Fibroblast of skin of abdomen (primary cell): Measurements from ENCODE around the gene OSBP2.
A peak's percentile ranks its signal among the peaks of the same experiment; 100 is the strongest.
"Not testable (repeated sequence)": the region's sequence is repeated elsewhere in the genome, so short reads cannot be mapped to it uniquely, and the experiment has no call there.

ENCODE experiments used
- DNase-seq: peaks from one replicate; pipeline ENCODE4 v3.0.0-alpha.2; 2013

OSBP2 gene

GRCh38 chr22:30767661-30768060 is 73.0 kb downstream of the OSBP2 start:
- no peak for DNase-seq

GRCh38 chr22:30770716-30771115 is 76.0 kb downstream of the OSBP2 start:
- DNase-seq = no peak

DNA sequence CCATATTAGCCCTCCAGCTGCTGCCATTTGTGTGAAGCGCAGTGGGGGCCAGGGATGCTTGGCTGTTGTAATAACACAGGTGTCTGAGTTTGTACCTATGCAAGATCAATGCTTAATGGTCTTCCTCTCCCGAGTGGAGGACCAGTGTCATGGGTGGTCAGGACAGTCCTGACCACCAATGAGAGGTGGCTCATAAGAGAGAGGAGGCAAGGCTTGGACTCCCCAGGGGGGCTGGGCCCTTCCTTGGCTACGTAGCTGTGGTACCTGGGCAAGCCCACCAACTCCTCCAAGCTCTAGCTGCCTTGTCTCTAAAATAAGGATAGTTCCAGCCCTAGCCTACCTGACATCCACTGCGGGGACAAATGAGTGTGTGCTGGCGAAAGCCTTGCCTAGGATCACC is 79.2 kb downstream of the OSBP2 start:
- DNase-seq = no peak

GRCh38 chr22:30774566-30774965 is 79.9 kb downstream of the OSBP2 start:
- DNase-seq = no peak

DNA sequence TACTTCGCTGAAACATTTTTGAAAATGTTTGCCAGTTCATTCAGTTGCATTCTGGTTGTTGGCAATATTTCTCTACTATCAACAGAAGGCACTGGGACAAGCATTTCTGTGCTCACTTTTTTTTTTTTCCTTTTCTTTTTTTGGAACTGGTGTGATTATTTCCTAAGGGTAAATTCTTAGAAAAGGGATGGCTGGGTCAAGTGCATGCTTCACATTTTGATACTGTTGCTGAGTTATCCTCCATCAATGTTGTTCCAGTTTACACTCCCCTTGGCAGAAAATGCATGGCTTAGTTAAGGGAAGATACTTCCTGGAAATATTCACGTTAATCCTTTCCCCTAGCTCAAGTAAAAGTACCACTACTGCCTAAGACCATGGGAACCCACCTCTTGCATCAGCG is 81.8 kb downstream of the OSBP2 start:
- no peak for DNase-seq

DNA sequence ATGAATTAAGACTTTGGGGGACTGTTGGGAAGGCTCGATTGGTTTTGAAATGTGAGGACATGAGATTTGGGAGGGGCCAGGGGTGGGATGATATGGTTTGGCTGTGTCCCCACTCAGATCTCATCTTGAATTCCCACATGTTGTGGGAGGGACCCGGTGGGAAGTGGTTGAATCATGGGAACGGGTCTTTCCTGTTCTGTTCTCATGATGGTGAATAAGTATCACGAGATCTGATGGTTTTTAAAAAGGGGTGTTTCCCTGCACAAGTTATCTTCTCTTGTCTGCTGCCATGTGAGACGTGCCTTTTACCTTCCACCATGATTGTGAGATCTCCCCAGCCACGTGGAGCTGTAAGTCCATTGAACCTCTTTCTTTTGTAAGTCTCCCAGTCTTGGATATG is 82.5 kb downstream of the OSBP2 start:
- DNase-seq = not testable (repeated sequence)

DNA sequence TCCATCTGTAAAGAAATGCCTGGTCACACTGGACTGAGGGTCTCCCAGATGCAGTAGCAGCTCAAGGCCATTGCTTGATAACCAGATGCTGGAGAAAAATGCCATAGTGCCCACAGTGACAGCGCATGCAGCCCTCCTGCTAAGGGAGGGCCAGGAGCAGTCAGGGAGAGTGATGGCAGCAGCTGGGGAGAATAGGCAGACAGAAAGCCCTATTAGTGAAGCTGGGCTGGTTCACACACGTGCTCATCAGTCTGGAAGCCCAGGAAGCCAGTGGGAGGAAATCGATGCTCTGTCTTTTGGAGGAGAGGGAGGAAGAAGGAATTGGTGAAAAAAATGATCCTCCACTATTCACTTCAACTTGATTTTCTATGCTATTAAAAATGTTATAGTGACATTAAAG is 82.9 kb downstream of the OSBP2 start:
- DNase-seq = no peak

DNA sequence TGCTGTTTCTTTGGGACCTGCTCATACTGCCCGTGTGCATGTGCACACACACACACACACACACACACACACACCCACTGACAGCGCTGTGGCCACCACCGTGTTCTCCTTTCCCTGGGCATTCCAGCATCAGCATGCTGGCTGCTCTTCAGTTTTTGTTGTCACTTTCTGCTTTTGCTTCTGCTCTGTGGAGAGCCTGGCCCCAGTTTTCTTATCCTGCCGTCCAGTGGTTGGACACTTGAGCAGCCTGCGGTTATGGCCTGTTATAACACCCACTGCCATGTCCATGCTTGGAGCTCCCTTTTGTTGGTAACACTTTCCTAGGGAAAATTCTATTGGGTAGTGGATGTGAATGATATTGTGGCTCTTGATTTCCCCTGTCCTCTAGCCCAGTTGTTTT is 83.6 kb downstream of the OSBP2 start:
- no peak for DNase-seq

GRCh38 chr22:30780026-30780425 is 85.4 kb downstream of the OSBP2 start:
- DNase-seq = no peak

DNA sequence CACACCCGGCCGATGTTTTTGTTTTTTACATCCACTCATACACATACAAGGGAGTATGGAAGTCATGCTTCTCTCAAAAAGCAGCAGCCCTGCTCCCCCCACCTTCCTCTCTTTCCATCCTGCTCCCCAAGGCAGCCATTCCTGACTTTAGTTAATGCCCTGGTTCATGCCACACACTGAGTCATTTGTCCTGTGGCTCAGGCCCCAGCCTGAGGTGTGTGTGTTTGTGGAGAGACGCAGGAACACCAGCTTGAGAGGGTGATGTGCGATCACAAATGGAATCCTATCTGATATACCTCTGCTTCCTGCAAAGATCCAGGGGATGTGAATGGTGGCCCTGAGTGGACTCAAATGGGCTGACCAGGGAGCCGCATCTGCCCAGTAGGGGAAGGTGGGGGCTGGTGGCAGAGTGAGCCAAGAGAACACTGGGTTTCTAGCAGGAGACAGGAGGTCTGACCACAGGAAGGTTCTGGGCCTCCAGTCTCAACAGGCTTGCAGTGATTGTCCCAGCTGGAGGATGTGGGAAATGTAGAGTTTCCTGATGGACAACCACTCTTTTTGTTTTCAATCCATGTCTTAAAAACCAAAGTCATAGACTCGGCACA is 86.7 kb downstream of the OSBP2 start:
- DNase-seq = no peak

GRCh38 chr22:30782613-30783012 is 87.9 kb downstream of the OSBP2 start:
- DNase-seq = no peak

DNA sequence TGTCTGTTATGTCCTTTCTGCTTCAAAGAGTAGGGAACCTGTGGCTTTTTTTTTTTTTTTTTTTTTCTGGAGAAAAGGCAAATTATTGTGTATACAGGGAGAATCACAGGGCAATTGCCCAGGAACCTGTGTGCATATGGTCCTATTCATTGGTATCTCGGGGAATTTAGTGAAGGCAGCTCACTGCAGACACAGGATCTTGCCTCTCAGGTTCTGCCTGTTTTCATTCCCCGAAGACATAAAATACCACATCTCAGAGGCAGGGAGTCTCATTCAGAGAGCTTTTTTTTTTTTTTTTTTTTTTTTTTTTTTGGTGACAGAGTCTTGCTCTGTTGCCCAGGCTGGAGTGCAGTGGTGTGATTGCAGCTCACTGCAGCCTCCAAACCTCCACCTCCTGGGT is 88.3 kb downstream of the OSBP2 start:
- DNase-seq = no peak

GRCh38 chr22:30785527-30785926 is 90.9 kb downstream of the OSBP2 start:
- DNase-seq = no peak

DNA sequence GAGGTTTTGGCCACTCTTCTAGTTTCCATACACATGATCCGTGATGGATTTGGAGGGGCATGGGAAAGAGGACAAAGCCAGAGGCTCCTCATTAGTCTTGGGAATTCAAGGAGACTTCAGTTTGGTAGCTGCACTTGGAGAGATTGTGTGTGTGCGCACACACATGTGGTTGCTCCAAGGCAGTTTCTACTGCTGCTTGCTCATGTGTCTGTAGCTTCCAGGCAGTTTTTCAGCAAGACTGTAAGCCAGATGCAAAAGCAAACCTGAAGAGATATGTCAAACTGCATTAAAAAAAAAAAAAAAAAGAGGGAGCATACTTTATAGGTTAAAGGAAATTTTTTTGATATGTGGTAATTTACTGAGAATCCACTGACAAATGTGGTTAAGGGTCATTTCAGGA is 95.7 kb downstream of the OSBP2 start:
- no peak for DNase-seq

DNA sequence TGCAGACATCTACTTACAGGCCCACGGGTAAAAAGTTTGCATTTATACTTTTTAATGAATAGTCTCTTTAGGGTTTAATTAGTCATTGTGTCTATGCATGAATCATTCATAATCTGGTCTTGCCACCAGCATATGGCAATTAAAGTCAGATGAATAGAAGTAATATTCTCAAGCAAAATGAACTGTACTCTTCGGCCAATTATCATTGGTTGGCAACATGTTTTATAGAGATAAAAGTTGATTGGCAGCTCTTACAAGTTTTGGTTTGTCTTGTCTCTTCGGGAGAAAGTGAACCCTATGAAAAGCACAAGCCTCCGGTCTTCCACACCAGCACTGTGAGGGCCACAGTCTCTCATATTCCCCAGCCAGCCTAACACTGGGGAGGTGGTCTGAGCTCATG is 97.8 kb downstream of the OSBP2 start:
- DNase-seq = no peak

- no peak for DNase-seq
Measured at GRCh38 chr22:30795118-30795517, 100.4 kb downstream of the OSBP2 start.

GRCh38 chr22:30801695-30802094 is 107.0 kb downstream of the OSBP2 start:
- no peak for DNase-seq

GRCh38 chr22:30802202-30803166 is 107.8 kb downstream of the OSBP2 start:
- peak; percentile 90 for DNase-seq

- no peak for DNase-seq
Measured at GRCh38 chr22:30803679-30804078, 109.0 kb downstream of the OSBP2 start.

- DNase-seq = no peak
Measured at GRCh38 chr22:30804626-30805025, 110.0 kb downstream of the OSBP2 start.

DNA sequence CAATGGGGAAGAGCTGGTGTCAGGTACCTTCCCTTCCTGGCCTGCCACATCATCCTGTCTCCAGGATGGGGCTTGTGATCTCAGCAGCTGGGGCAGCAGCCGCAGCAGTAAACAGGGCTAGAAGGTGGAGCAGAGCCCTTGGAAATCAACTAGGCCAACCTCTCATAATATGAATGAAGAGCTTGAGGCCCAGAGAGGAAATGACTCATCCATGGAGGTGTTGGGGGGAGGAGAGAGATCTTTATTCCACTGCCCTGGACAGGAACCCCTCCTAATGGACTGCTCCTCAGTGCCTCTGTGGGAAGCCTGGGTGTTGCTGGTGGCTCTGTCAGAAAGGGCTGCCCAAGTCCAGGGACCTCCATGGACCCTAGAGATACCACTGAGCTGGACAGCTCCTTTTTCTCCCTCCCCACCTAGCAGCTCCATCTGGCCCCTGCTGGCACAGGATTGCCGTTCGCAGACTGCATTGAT is 111.8 kb downstream of the OSBP2 start:
- peak; percentile 55 for DNase-seq

- DNase-seq = no peak
Measured at GRCh38 chr22:30809086-30809485, 114.4 kb downstream of the OSBP2 start.

GRCh38 chr22:30810105-30810504 is 115.4 kb downstream of the OSBP2 start:
- no peak for DNase-seq

- DNase-seq = no peak
Measured at GRCh38 chr22:30813936-30814335, 119.3 kb downstream of the OSBP2 start.
